Activated T-cell treated with anti-CD3 and anti-CD28 coated beads, Interleukin-2, amount 50 U/mL, for 24 hours (primary cell): ENCODE results near the gene RASIP1.
"Not testable (repeated sequence)": the region's sequence is repeated elsewhere in the genome, so short reads cannot be mapped to it uniquely, and the experiment has no call there.

Source experiments
- DNase-seq: peaks from one replicate; pipeline ENCODE4 v3.0.0-alpha.2; 2020
- H3K27ac Mint-ChIP-seq: 2 replicates; pipeline ENCODE4 v1.8.0; 2020; ENCODE audit warnings: mild to moderate bottlenecking, mixed read lengths
- H3K27me3 Mint-ChIP-seq: 2 replicates; pipeline ENCODE4 v1.8.0; 2020; ENCODE audit warnings: mixed read lengths
- H3K36me3 Mint-ChIP-seq: 2 replicates; pipeline ENCODE4 v1.8.0; 2020; ENCODE audit warnings: low read depth, mixed read lengths
- H3K4me1 Mint-ChIP-seq: 2 replicates; pipeline ENCODE4 v1.8.0; 2020; ENCODE audit warnings: low read depth, mixed read lengths
- H3K4me3 Mint-ChIP-seq: 2 replicates; pipeline ENCODE4 v1.8.0; 2020; ENCODE audit warnings: mild to moderate bottlenecking, moderate library complexity, mixed read lengths
- H3K9me3 Mint-ChIP-seq: 2 replicates; pipeline ENCODE4 v1.8.0; 2020; ENCODE audit warnings: mixed read lengths

RASIP1 gene

GRCh38 chr19:48728911-48729664, 11.3 kb downstream of the RASIP1 start:
- no peak overlapping the region for H3K27ac Mint-ChIP-seq
- peaks cover 17% of the 10 kb centered on the region for H3K4me1 Mint-ChIP-seq
- H3K27me3 Mint-ChIP-seq: no peaks in the 10 kb centered on the region
- no peak for DNase-seq
- H3K4me3 Mint-ChIP-seq: no peak overlapping the region
- peaks cover 13% of the 10 kb centered on the region for H3K36me3 Mint-ChIP-seq
- H3K9me3 Mint-ChIP-seq: peaks cover 16% of the 10 kb centered on the region

- Mint-ChIP-seq H3K4me1 (peaks cover 20% of the 10 kb centered on the region), H3K27me3 (no peaks in the 10 kb centered on the region), H3K4me3 (no peak overlapping the region), H3K36me3 (peaks cover 13% of the 10 kb centered on the region), H3K27ac (peak overlapping the region; percentile 54), H3K9me3 (peaks cover 16% of the 10 kb centered on the region)
- DNase-seq: peak; percentile 43
Measured at GRCh38 chr19:48726556-48726955, 13.9 kb downstream of the RASIP1 start.

DNA sequence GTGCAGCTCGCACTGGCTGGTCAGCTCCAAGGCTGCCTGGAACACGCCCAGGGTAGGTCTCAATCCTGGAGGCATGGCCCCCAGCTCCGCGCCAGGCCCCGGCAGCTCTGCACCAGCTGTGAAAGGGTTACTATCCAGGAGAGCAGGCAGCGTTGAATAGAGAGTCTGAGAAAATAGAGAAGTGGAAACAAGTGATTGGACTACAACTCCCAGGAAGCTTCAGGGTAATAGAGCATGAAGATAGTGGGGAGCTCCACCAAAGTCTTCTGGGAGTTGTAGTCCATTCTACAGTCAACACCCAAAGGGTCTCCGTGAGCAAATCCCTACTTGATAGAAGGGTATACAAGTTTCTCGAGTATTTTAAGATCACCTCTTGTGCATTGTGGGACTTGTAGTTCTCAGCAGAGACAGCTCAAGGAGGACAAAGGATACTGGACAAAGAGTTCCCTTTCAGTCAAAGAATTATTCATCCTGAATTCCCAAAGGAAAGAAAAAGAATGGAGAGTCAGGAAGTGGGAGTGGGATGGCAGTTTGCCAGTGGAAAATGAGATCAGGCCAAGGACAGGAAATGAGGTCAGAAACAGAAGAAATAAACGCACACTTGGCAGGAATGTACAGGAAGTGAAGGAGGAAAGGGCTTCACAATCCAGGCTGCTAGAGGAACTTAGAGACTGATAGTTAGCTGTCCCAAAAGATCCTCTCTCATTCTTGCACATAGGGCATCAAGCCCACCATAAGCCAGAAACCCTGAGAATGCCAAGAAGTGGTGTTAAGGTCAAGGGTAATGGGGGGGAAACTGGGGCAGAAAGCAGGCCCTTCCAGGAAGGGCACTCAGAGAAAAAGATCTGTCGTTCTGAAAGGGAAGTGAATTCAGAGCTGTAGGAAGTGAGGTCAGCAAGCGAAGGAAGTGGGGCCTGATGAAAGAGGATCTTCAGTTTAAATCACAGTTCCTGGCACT, 15.3 kb downstream of the RASIP1 start:
- Mint-ChIP-seq H3K9me3 (peaks cover 16% of the 10 kb centered on the region), H3K27ac (peak overlapping the region; percentile 92), H3K4me1 (peaks cover 32% of the 10 kb centered on the region), H3K36me3 (peaks cover 15% of the 10 kb centered on the region), H3K4me3 (no peak overlapping the region), H3K27me3 (no peaks in the 10 kb centered on the region)
- peak; percentile 53 for DNase-seq

- DNase-seq: no peak
- Mint-ChIP-seq H3K4me1 (peaks cover 32% of the 10 kb centered on the region), H3K9me3 (peaks cover 16% of the 10 kb centered on the region), H3K4me3 (peak overlapping the region; percentile 4), H3K36me3 (peaks cover 15% of the 10 kb centered on the region), H3K27me3 (no peaks in the 10 kb centered on the region), H3K27ac (no peak overlapping the region)
Measured at GRCh38 chr19:48722196-48722708, 18.2 kb downstream of the RASIP1 start.

DNA sequence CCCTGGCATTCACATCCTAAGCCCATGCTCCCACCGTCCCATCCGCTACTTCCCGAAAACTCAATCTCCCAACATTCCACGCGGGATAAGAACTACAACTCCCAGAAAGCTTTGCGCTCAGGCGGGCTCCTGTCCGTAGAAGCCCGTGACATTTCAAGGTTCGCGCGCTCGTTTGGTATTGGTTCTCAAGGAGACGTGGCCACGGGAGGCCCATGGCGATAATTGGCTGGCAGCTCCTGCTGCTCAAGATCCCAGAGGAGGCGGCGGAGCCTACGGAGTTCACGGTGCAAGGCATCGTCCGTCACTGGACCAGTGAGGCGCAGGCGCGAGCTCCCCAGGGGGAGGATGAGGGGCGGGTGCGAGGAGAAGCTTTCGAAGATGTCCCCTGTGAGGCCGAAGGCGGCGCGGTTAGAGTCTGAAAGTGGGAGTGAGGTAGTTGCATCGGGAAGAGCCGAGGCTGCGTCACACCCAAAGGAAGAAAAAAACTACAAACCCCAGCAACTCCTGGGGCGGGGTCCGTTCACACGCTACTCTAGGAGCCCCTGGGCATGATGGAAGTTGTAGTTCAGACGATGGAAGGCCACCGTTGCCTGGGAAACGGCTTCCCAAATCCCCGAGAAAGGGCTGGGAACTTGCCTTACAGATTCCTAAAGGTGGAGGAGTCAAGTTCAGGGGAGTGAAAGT, 19.7 kb downstream of the RASIP1 start:
- H3K9me3 Mint-ChIP-seq: peaks cover 9% of the 10 kb centered on the region
- peak overlapping the region; percentile 98 for H3K27ac Mint-ChIP-seq
- peaks cover 8% of the 10 kb centered on the region for H3K36me3 Mint-ChIP-seq
- H3K4me3 Mint-ChIP-seq: peak overlapping the region; percentile 86
- H3K27me3 Mint-ChIP-seq: no peaks in the 10 kb centered on the region
- H3K4me1 Mint-ChIP-seq: peaks cover 25% of the 10 kb centered on the region
- DNase-seq: peak; percentile 91

DNA sequence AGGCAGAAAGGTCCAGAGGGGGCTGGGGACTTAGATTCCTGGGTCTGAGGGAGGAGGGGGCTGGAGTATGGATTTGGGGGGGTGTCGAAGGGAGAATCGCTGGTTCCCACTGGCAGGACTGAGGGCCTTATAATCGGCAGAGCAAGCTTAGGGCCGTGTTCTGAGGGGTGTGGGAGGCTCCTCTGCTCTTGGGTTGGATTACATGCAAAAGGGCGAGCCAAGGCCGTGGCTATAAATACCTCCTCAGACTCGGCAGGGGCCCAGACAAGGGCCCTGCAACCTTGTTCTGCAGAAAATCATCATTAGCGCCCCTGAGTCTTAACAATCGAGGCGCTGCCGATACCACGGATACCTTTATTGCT, 20.2 kb downstream of the RASIP1 start:
- Mint-ChIP-seq H3K4me3 (peak overlapping the region; percentile 86), H3K36me3 (peaks cover 4% of the 10 kb centered on the region), H3K27ac (peak overlapping the region; percentile 98), H3K9me3 (peaks cover 6% of the 10 kb centered on the region), H3K27me3 (no peaks in the 10 kb centered on the region), H3K4me1 (peaks cover 22% of the 10 kb centered on the region)
- DNase-seq: no peak

DNA sequence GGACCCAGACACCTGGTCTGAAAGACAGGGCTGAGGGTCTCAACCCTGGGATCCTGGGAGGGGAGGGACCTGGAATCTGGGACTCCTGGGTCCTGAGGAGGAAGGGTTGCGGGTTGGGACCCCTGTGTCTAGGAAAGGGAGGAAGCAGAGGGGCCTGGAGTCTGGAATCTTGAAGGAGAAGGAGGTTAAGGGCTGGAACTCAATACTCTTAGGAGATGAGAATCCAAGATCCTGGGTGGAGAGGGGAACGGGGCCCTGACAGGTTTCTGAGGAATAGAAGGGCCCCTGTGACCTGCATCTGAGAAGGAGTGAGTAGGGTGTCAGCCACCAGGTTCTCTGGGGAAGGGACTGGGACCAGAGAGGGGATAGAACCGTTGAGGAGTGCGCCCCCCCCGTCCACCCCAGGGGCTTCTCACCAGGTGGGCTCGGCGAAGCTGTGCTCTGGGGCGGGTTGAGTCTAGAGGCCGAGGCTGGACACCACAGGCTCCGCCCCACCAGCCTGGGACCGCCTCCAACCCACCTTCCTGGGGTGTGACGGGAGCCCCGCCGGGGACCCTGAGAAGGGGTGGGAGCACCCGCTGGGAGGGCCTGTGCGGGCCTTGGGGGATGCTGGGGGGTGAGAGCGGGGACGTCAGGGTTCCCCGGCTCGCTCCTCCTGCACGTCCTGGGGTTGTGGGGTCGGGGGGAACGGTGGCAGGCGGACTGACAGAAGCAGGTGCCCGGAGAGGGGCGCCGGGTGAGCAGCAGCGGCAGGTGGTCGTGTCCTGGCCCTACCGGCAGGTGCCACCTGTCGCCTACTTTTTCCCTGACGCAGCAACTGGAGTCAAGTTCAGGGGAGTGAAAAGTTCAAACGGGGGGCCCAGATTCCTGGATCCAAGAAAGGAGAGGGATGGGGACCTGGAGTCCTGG, 20.9 kb downstream of the RASIP1 start, which contains the start of gene MAMSTR:
TSS of gene MAMSTR (minus strand) at position 463 of the 909 bp plus-strand sequence. CDS start 694 bp downstream, outside the sequence.
- H3K9me3 Mint-ChIP-seq: no peaks in the 10 kb centered on the region
- peaks cover 22% of the 10 kb centered on the region for H3K4me1 Mint-ChIP-seq
- H3K27ac Mint-ChIP-seq: peak within 1 kb of the TSS; percentile 98
- DNase-seq: no peak
- H3K27me3 Mint-ChIP-seq: no peaks in the 10 kb centered on the region
- peaks cover 2% of the 10 kb centered on the region for H3K36me3 Mint-ChIP-seq
- H3K4me3 Mint-ChIP-seq: peak within 1 kb of the TSS; percentile 86

- DNase-seq: no peak
- Mint-ChIP-seq H3K4me3 (no peak overlapping the region), H3K4me1 (peaks cover 23% of the 10 kb centered on the region), H3K27me3 (no peaks in the 10 kb centered on the region), H3K9me3 (no peaks in the 10 kb centered on the region), H3K27ac (no peak overlapping the region), H3K36me3 (peaks cover 2% of the 10 kb centered on the region)
Measured at GRCh38 chr19:48718711-48719231, 21.6 kb downstream of the RASIP1 start.

DNA sequence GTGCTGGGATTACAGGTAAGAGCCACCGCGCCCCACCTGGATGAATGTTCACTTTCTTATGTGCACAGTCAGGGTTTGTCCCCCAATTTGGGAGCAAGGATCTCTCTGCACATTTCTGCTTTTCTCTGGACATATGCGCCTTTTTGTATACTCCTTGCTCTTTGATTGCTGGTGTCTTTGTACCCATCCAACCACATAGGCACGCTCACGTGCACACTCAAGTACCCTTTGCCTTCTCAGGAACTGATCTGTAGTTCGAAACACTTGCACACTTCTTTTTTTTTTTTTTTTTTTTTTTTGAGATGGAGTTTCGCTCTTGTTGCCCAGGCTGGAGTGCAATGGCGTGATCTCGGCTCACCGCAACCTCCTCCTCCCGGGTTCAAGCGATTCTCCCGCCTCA, 22.3 kb downstream of the RASIP1 start:
- H3K9me3 Mint-ChIP-seq, DNase-seq, H3K36me3 Mint-ChIP-seq, H3K4me3 Mint-ChIP-seq, H3K27ac Mint-ChIP-seq, H3K27me3 Mint-ChIP-seq: not testable (repeated sequence)
- H3K4me1 Mint-ChIP-seq: peaks cover 28% of the 10 kb centered on the region

GRCh38 chr19:48716562-48717291, 23.7 kb downstream of the RASIP1 start:
- H3K27me3 Mint-ChIP-seq: no peaks in the 10 kb centered on the region
- H3K4me3 Mint-ChIP-seq: no peak overlapping the region
- H3K36me3 Mint-ChIP-seq: peaks cover 2% of the 10 kb centered on the region
- no peak overlapping the region for H3K27ac Mint-ChIP-seq
- peaks cover 30% of the 10 kb centered on the region for H3K4me1 Mint-ChIP-seq
- no peak for DNase-seq
- H3K9me3 Mint-ChIP-seq: no peaks in the 10 kb centered on the region

DNA sequence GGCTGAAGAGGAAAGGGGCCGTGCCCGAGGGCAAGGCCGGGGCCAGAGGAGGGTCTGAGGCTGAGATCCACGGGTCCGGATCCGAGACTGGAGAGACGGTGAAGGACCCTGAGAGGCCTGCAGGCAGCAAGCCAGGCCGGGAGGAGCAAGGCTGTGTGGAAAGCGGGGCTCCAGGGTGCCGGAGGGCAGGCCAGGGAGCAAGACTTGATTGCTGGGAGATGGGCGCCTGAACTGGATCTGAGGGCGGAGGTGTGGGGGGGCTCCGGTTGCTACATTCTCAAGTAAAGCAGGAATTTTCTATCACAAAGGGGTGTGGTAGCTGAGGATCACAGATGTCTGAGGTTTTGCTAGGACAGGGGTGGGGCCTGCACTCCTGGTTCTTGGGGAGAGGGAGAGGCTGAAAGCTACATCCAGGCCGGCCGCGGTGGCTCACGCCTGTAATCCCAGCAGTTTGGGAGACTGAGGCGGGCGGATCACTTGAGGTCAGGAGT, 24.7 kb downstream of the RASIP1 start:
- no peaks in the 10 kb centered on the region for H3K27me3 Mint-ChIP-seq
- DNase-seq: no peak
- H3K9me3 Mint-ChIP-seq: no peaks in the 10 kb centered on the region
- H3K27ac Mint-ChIP-seq: no peak overlapping the region
- peaks cover 7% of the 10 kb centered on the region for H3K36me3 Mint-ChIP-seq
- peak overlapping the region; percentile 83 for H3K4me3 Mint-ChIP-seq
- peaks cover 24% of the 10 kb centered on the region for H3K4me1 Mint-ChIP-seq

DNA sequence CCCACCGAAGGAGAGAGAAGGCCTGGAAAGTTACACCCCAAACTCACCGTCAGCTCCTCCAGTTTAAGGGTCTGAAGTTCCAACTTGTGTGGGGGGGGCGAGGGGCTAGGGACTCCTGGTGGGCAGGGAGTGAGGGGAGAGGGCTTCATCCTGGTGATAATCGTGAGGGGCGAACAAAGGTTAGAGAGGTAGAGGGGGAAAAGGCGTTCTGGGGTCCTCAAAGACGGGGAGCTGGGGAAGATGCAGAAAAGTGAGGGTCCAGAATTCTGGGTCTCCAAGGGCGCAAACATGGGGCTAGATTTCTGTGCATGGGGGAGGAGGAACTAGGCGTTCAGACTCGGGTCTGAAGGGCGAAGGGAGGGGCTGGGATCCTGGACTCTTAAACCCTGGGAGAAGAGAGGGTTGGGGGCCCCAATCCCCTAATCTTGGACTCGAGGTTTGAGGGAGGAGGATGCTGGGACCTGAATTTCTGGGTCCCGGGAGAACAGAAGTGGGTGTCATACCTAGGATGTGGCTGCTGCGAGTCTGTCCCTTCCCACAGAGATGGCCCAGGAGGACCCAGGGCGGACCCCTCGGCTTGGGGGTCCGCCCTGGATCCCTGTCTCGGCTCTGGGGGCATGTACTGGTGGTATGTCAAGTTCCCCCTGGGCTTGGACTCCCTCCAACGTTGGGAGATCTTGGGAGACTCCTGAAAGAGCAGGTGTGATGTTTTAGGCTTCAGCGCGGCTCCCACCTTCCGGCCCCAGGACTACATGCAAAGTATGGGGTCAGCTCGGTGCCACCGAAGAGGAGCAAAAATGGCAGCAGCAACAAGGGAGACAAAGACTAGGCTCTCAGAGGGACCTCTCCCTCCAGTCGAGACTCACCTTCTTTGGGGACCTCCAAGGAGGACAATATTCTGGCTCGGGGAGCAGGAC, 25.4 kb downstream of the RASIP1 start:
- DNase-seq: no peak
- Mint-ChIP-seq H3K27me3 (no peaks in the 10 kb centered on the region), H3K4me3 (peak overlapping the region; percentile 83), H3K9me3 (no peaks in the 10 kb centered on the region), H3K27ac (peak overlapping the region; percentile 91), H3K4me1 (peaks cover 18% of the 10 kb centered on the region), H3K36me3 (peaks cover 6% of the 10 kb centered on the region)
